22Rv1 (cell line): ENCODE measurements around the gene TAX1BP3.

ENCODE experiments used
- CTCF ChIP-seq: fragments of 450-650 bp; IDR thresholded peaks from 2 replicates; pipeline ENCODE4 v1.5.1; 2017; ENCODE audit warnings: mild to moderate bottlenecking
- ZFX ChIP-seq: fragments of 450-650 bp; IDR thresholded peaks from 2 replicates; pipeline ENCODE4 v1.6.1; 2017; ENCODE audit warnings: antibody characterized with exemption, borderline replicate concordance

DNA sequence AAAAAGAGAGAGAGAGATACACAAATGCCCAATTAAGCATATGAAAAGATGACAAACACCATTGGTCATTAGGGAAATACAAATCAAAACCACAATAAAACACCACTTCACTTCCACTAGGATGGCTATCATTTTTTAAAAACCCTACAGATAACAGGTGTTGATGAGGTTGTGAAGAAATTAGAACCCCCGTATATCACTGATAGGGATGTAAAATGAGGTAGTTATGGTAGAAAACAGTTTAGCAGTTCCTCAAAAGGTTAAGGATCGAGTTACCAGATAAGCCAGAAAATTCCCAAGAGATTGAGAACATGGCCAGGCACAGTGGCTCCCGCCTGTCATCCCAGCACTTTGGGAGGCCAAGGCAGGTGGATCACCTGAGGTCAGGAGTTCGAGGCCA, 24.8 kb upstream of the TAX1BP3 start:
- TF ChIP-seq CTCF, result no peak
- no peak for TF ChIP-seq ZFX
